Measurements from ENCODE around the gene SMCHD1.

GRCh38 chr18:2609604-2610003, 45.9 kb upstream of the SMCHD1 start:
- TF ChIP-seq CTCF (IDR thresholded peaks at IDR 0.05) (no peak), POLR2A (IDR thresholded peaks at IDR 0.05) (no peak)

Measured in esophagus squamous epithelium (tissue), 4 donors.